Activated CD8-positive, alpha-beta memory T cell treated with anti-CD3 and anti-CD28 coated beads, Interleukin-2, amount 50 U/mL, for 1 hour (primary cell): ENCODE results near the gene RNU1-1.
"Not testable (repeated sequence)": the region's sequence is repeated elsewhere in the genome, so short reads cannot be mapped to it uniquely, and the experiment has no call there.

Experiments
- DNase-seq: peaks from one replicate; pipeline ENCODE4 v3.0.0-alpha.2; 2020; ENCODE audit errors: extremely low read depth

Gene RNU1-1

DNA sequence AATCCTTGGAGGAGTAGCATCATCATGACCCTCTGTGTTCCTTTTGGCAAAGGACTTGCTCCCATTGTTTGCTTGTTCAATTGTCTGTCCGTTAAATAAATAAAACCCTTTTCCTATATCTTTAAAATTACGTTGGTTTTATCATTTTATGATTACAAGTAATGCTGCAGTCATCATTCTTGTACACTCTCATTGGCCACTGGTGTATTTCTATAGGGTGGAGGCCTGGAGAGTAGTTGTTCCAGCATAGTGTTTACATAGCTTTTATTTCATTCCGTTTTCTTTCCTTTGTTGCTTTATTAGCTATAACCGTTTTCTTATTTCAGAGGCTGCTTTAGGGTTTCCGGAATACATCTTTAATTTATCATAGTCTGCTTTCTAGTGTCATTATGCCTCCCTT is 7.6 kb upstream of the RNU1-1 start:
- DNase-seq: not testable (repeated sequence)

DNA sequence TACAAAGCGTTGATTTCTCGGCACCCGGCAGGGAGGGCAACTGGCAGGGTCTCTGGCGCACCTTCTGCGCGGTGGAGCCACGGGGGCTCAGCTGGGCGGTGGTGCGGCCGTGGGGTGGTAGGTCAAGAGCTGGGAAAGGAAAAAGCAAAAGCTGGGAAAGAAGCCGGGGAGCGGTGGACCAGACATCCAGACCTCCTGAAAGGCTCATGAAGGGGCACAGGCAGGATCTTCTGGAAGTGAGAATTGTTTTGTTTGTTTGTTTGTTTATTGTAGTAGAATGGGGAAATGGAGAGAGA is 7.2 kb upstream of the RNU1-1 start:
- DNase-seq: no peak

GRCh38 chr1:16520435-16521287 is 6.6 kb upstream of the RNU1-1 start:
- DNase-seq: not testable (repeated sequence)

- not testable (repeated sequence) for DNase-seq
Observed at GRCh38 chr1:16519255-16519951, 5.3 kb upstream of the RNU1-1 start.

- DNase-seq: not testable (repeated sequence)
Observed at GRCh38 chr1:16518913-16519254, 4.8 kb upstream of the RNU1-1 start.

DNA sequence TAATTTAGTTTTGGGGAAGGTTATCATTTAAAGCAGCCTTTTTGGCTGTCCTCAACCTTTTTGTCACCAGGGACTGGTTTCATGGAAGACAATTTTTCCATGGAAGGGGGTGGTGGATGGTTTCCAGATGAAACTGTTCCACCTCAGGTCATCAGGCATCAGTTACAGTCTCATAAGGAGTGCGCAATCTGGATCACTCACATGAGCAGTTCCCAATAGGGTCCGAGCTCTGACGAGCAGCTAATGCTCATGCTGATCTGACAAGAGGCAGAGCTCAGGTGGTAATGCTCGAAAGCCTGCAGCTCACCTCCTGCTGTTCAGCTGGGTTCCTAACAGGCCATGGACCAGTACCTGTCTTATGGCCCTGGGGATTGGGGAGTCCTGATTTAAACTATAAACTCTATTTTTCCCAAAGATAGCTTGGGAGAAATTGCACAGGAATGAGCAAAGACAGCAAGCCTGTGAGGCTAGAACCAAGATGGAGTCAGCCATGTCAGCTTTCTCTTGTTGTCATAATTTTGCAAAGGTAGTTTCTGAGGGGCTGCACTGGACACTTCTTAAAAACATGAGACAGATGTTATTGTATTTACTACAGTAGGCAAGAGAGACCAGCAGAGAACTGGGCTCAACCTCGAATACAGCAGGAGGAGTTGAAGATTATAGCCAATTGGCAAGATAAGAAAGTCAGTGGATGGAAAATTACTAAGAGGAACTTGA is 2.8 kb upstream of the RNU1-1 start:
- DNase-seq: not testable (repeated sequence)

- peak; percentile 21 for DNase-seq
Observed at GRCh38 chr1:16513412-16514106, 526 bp downstream of the RNU1-1 start.

DNA sequence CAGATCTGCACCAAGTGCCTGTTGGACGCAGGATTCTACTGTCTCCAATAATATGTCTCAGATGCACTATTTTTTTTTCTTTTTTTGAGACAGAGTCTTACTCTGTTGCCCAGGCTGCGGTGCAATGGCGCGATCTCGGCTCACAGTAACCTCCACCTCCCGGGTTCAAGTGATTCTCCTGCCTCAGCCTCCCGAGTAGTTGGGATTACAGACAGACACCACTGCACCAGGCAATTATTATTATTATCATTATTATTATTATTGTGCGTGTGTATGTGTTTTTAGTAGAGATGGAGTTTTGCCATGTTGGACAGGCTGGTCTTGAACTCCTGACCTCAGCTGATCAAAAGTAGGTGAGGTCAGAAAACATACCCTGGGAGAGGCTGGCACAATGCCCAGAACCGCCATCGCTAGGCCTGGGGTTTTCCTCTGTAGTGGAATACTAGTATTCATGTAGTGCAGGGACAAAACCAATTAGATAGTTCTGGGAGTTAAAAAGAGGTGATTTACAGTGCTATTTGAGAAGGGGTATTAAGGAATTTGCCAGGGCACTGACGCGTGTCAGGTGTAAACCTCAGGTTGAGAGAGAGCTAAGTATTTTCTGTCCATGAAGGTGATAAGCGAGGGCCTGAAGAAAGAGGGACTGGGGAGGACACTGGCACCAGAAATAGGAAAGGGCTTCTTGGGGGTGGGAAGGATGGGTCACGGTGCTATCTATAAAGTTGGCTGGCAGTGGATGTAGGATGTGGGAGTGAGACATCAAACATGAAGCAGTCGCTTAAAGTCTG is 1.3 kb downstream of the RNU1-1 start:
- DNase-seq: not testable (repeated sequence)

DNA sequence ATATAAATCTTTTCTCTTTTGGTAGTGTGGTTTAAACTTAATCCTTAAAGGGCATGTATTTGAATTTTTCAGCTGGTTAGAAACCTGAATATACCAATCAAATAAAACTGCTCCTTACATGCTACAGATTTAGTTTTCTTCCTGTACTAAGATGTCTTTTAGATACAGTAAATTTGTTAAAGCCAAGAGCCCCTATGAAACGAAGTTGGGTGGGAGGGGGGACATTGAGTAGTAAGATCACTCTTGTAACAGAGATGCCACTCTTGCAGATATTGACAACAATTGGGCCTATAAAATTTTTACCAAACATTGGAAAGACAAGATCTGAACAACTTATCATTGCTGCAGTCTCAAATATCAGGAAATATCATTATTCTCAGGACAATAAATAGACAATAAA is 2.2 kb downstream of the RNU1-1 start:
- not testable (repeated sequence) for DNase-seq

DNA sequence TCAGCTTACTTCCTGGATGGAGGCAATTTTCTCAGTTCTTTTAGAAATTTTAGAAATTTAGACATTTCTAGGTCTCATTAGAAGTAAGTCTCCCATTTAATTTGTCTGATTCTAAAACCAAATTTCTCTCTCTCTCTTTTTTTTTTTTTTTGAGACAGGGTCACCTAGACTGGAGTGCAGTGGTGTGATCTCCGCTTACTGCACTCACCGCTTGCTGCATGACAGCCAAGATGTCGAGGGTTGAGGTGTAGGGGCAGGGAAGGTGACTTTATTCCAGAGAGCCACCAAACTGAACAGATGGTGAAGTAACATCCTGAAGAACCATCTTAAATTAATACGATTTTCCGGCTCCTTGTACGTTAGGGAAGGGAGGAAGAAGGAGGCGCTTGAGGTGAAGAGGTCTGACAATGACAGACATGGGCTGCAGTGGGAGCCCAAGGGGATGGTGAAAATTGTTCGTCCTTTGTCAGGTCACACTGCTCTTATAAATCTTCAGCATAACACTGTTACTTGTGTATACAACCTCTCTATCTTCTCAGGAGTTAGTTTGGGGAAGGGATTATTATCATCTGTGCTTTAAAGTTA is 5.1 kb downstream of the RNU1-1 start:
- not testable (repeated sequence) for DNase-seq

GRCh38 chr1:16506364-16507136 is 7.5 kb downstream of the RNU1-1 start:
- not testable (repeated sequence) for DNase-seq

- DNase-seq: not testable (repeated sequence)
Observed at GRCh38 chr1:16505870-16506269, 8.2 kb downstream of the RNU1-1 start.

DNA sequence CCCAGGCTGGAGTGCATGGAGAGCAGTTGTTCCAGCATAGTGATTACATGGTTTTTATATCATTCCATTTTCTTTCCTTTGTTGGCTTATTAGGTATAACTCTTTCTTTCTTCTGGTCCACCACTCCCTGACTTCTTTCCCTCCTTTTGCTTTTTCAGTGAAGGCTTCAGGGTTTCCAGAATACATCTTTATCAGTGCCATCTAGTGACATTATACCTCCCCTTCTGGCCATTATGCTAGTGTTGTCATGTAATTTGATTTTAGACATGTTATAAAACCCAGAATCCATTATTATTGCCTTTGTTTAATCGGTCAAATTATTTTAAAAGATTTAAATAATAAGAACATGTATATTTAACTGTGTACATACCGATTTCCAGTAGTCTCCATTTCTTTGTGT is 10.6 kb downstream of the RNU1-1 start:
- DNase-seq: no peak

GRCh38 chr1:16501446-16501845 is 12.6 kb downstream of the RNU1-1 start:
- not testable (repeated sequence) for DNase-seq

GRCh38 chr1:16500975-16501374 is 13.1 kb downstream of the RNU1-1 start:
- not testable (repeated sequence) for DNase-seq

DNA sequence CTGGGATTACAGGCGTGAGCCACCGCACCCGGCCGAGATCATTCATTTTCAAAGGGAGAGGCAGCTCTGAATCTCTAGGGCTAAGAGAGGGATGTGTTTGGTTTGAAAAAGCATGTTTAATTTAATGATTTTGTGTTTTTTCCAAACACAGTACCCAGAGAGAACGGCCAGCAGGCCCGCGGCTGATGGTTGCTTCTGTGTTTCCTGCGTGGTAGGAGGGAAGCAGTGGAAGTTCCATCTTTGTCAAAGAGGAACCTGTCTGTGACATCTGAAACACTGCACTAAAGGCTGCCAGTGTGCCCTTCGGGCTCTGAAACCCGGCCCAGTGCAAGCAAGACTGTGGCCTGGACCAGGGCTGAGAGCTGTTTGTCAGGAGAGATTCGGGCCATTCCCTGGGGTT is 13.6 kb downstream of the RNU1-1 start:
- not testable (repeated sequence) for DNase-seq

DNA sequence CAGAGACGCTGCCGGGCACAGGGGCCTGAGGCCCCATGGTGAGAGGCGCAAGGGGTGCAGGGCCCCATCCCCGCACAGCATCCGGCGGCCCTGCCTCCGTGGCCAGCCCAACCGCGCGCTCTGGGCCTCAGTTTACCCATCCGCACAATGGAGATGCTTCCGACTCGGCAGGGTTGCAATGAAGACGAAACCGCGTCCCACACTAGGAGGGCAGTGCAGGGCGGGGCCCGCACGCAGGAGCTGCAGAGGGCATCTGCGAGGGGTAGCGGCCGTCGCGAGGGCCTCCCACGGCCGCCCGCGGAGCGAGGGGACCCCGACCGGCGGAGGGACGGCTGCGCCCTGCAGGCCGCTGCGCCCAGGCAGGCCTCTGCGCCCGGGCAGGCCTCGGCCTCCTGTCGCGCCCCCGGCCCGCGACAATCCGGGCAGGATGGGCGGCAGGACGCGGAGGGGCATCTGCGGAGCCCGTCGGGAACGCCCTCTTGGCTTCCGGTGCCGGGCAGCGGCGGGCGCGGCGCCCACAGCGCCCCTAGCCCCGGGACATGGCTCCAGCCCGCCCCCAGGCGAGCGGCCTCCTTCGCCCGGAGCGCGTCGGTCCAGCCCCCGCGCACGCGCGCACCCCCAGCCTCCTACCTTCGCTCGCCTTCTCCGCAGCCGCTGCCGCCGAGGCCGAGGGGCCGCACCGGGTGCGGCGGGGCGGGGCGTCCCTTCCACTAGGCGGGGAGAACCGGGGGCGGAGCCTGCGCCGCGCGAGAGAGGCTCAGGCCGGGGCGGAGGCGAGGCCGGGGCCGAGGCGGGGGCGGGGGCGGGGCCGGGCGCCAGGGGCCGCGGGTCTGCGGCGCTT is 15.3 kb downstream of the RNU1-1 start:
- peak; percentile 40 for DNase-seq

- DNase-seq: not testable (repeated sequence)
Observed at GRCh38 chr1:16498047-16498446, 16.0 kb downstream of the RNU1-1 start.

- DNase-seq: not testable (repeated sequence)
Observed at GRCh38 chr1:16497474-16497904, 16.6 kb downstream of the RNU1-1 start.
